Lower leg skin (tissue), 3 donors: ENCODE data around the gene SEMA3A.

Source experiments
- CTCF ChIP-seq, 3 donors: fragments of 450-650 bp; IDR thresholded peaks; one replicate each; pipeline ENCODE4 v1.5.1; 2016; ENCODE audit warnings: antibody characterized with exemption in 3 of 3, mild to moderate bottlenecking in 3 of 3, moderate library complexity in 2 of 3
- POLR2A ChIP-seq, 2 donors: fragments of 450-650 bp; IDR thresholded peaks; one replicate each; pipeline ENCODE4 v1.6.1; 2016 to 2017; ENCODE audit warnings: antibody characterized with exemption in 2 of 2, mild to moderate bottlenecking in 1 of 2, moderate library complexity in 1 of 2

- TF ChIP-seq CTCF (IDR thresholded peaks at IDR 0.05), result no peak
- TF ChIP-seq POLR2A (IDR thresholded peaks at IDR 0.05), result no peak
Measured at GRCh38 chr7:84170646-84171045, 23.9 kb downstream of the SEMA3A start.
